SU-DHL-6 (cell line): Measurements from ENCODE around the gene GADD45G.

Experiments used
- EZH2phosphoT487 ChIP-seq: fragments of 200-600 bp; sonication (generic), shearing (Covaris generic); conservative IDR thresholded peaks from 2 replicates; pipeline ENCODE4 v1.6.1; 2018; ENCODE audit warnings: mild to moderate bottlenecking, antibody characterized with exemption, low read length, moderate library complexity, mixed read lengths
- TF ChIP-seq, protein P1 (sequence below): fragments of 200-600 bp; sonication (generic); IDR thresholded peaks from one replicate; pipeline ENCODE4 v1.5.1; 2017; ENCODE audit warnings: antibody characterized with exemption, mild to moderate bottlenecking, low read length, moderate library complexity; ENCODE audit not compliant: insufficient read depth, poor library complexity, severe bottlenecking

DNA sequence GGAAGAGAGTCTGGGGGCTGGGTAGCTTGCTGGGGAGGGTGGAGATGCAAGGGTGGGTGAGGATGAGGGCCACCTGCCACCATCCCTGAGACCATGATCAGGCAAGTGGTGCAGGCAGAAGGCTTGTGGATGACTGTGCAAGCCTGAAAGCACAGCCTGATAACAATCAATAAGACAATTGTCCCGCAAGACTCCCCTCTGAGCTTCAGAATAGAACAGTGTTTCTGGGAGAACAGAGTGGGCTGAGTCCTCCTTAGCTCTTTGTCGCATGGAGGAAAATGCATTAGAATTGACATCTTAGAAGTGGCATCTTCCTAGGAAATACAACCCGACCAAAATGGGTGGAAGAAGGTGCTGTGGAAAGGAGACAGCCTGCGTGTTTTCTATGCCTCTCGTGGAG is 6.6 kb downstream of the GADD45G start:
- TF ChIP-seq, protein P1, sequence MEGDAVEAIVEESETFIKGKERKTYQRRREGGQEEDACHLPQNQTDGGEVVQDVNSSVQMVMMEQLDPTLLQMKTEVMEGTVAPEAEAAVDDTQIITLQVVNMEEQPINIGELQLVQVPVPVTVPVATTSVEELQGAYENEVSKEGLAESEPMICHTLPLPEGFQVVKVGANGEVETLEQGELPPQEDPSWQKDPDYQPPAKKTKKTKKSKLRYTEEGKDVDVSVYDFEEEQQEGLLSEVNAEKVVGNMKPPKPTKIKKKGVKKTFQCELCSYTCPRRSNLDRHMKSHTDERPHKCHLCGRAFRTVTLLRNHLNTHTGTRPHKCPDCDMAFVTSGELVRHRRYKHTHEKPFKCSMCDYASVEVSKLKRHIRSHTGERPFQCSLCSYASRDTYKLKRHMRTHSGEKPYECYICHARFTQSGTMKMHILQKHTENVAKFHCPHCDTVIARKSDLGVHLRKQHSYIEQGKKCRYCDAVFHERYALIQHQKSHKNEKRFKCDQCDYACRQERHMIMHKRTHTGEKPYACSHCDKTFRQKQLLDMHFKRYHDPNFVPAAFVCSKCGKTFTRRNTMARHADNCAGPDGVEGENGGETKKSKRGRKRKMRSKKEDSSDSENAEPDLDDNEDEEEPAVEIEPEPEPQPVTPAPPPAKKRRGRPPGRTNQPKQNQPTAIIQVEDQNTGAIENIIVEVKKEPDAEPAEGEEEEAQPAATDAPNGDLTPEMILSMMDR: no peak
- TF ChIP-seq EZH2phosphoT487: no peak
